Measurements from ENCODE around the gene ASCL2.
A peak's percentile ranks its signal among the peaks of the same experiment; 100 is the strongest.

The ASCL2 gene

GRCh38 chr11:2276280-2277007, 6.1 kb upstream of the ASCL2 start:
- H3K4me3 ChIP-seq (ENCODE audit: low read depth, low read length): no peak overlapping the region
- H3K36me3 ChIP-seq (ENCODE audit: insufficient read depth, low read length): no peaks in the 10 kb centered on the region
- H3K4me1 ChIP-seq (ENCODE audit: control insufficient read depth, insufficient read depth, low read length, unreplicated experiment): no peaks in the 10 kb centered on the region
- no peak overlapping the region for H2AFZ ChIP-seq (ENCODE audit: low read length, unreplicated experiment)
- no peaks in the 10 kb centered on the region for H3K79me2 ChIP-seq (ENCODE audit: control insufficient read depth, insufficient read depth, low read length, unreplicated experiment)
- H3K27me3 ChIP-seq (ENCODE audit: insufficient read depth, low read length): peaks cover 89% of the 10 kb centered on the region
- no peak overlapping the region for H3K27ac ChIP-seq (ENCODE audit: low read depth, low read length)

GRCh38 chr11:2275334-2276279, 5.2 kb upstream of the ASCL2 start:
- no peaks in the 10 kb centered on the region for H3K36me3 ChIP-seq (ENCODE audit: insufficient read depth, low read length)
- H2AFZ ChIP-seq (ENCODE audit: low read length, unreplicated experiment): no peak overlapping the region
- H3K4me3 ChIP-seq (ENCODE audit: low read depth, low read length): no peak overlapping the region
- H3K27ac ChIP-seq (ENCODE audit: low read depth, low read length): no peak overlapping the region
- no peaks in the 10 kb centered on the region for H3K79me2 ChIP-seq (ENCODE audit: control insufficient read depth, insufficient read depth, low read length, unreplicated experiment)
- H3K27me3 ChIP-seq (ENCODE audit: insufficient read depth, low read length): peaks cover 91% of the 10 kb centered on the region
- H3K4me1 ChIP-seq (ENCODE audit: control insufficient read depth, insufficient read depth, low read length, unreplicated experiment): no peaks in the 10 kb centered on the region

- Histone ChIP-seq H3K79me2 (ENCODE audit: control insufficient read depth, insufficient read depth, low read length, unreplicated experiment) (no peaks in the 10 kb centered on the region), H3K27me3 (ENCODE audit: insufficient read depth, low read length) (peaks cover 92% of the 10 kb centered on the region), H3K4me1 (ENCODE audit: control insufficient read depth, insufficient read depth, low read length, unreplicated experiment) (no peaks in the 10 kb centered on the region), H3K4me3 (ENCODE audit: low read depth, low read length) (no peak overlapping the region), H3K27ac (ENCODE audit: low read depth, low read length) (no peak overlapping the region), H2AFZ (ENCODE audit: low read length, unreplicated experiment) (no peak overlapping the region), H3K36me3 (ENCODE audit: insufficient read depth, low read length) (no peaks in the 10 kb centered on the region)
These were observed 3.4 kb upstream of the ASCL2 start for GRCh38 chr11:2273771-2274170.

- no peak overlapping the region for H3K27ac ChIP-seq (ENCODE audit: low read depth, low read length)
- H3K79me2 ChIP-seq (ENCODE audit: control insufficient read depth, insufficient read depth, low read length, unreplicated experiment): no peaks in the 10 kb centered on the region
- H3K36me3 ChIP-seq (ENCODE audit: insufficient read depth, low read length): no peaks in the 10 kb centered on the region
- no peak overlapping the region for H2AFZ ChIP-seq (ENCODE audit: low read length, unreplicated experiment)
- no peak overlapping the region for H3K4me3 ChIP-seq (ENCODE audit: low read depth, low read length)
- peaks cover 92% of the 10 kb centered on the region for H3K27me3 ChIP-seq (ENCODE audit: insufficient read depth, low read length)
- no peaks in the 10 kb centered on the region for H3K4me1 ChIP-seq (ENCODE audit: control insufficient read depth, insufficient read depth, low read length, unreplicated experiment)
These were observed 2.9 kb upstream of the ASCL2 start for GRCh38 chr11:2273311-2273710.

- H3K27me3 ChIP-seq (ENCODE audit: insufficient read depth, low read length): peaks cover 92% of the 10 kb centered on the region
- H3K79me2 ChIP-seq (ENCODE audit: control insufficient read depth, insufficient read depth, low read length, unreplicated experiment): no peaks in the 10 kb centered on the region
- no peak overlapping the region for H2AFZ ChIP-seq (ENCODE audit: low read length, unreplicated experiment)
- no peaks in the 10 kb centered on the region for H3K4me1 ChIP-seq (ENCODE audit: control insufficient read depth, insufficient read depth, low read length, unreplicated experiment)
- no peaks in the 10 kb centered on the region for H3K36me3 ChIP-seq (ENCODE audit: insufficient read depth, low read length)
- H3K4me3 ChIP-seq (ENCODE audit: low read depth, low read length): no peak overlapping the region
- no peak overlapping the region for H3K27ac ChIP-seq (ENCODE audit: low read depth, low read length)
These were observed 2.5 kb upstream of the ASCL2 start for GRCh38 chr11:2272946-2273280.

GRCh38 chr11:2272228-2272945, 2.0 kb upstream of the ASCL2 start:
- no peak overlapping the region for H3K4me3 ChIP-seq (ENCODE audit: low read depth, low read length)
- no peaks in the 10 kb centered on the region for H3K36me3 ChIP-seq (ENCODE audit: insufficient read depth, low read length)
- no peak overlapping the region for H3K27ac ChIP-seq (ENCODE audit: low read depth, low read length)
- no peaks in the 10 kb centered on the region for H3K79me2 ChIP-seq (ENCODE audit: control insufficient read depth, insufficient read depth, low read length, unreplicated experiment)
- peaks cover 92% of the 10 kb centered on the region for H3K27me3 ChIP-seq (ENCODE audit: insufficient read depth, low read length)
- no peaks in the 10 kb centered on the region for H3K4me1 ChIP-seq (ENCODE audit: control insufficient read depth, insufficient read depth, low read length, unreplicated experiment)
- H2AFZ ChIP-seq (ENCODE audit: low read length, unreplicated experiment): no peak overlapping the region

- H3K27ac ChIP-seq (ENCODE audit: low read depth, low read length): no peak overlapping the region
- no peak overlapping the region for H2AFZ ChIP-seq (ENCODE audit: low read length, unreplicated experiment)
- no peaks in the 10 kb centered on the region for H3K36me3 ChIP-seq (ENCODE audit: insufficient read depth, low read length)
- no peaks in the 10 kb centered on the region for H3K79me2 ChIP-seq (ENCODE audit: control insufficient read depth, insufficient read depth, low read length, unreplicated experiment)
- no peaks in the 10 kb centered on the region for H3K4me1 ChIP-seq (ENCODE audit: control insufficient read depth, insufficient read depth, low read length, unreplicated experiment)
- H3K4me3 ChIP-seq (ENCODE audit: low read depth, low read length): no peak overlapping the region
- peaks cover 90% of the 10 kb centered on the region for H3K27me3 ChIP-seq (ENCODE audit: insufficient read depth, low read length)
These were observed 1.2 kb upstream of the ASCL2 start for GRCh38 chr11:2271327-2272227.

- H3K4me3 ChIP-seq (ENCODE audit: low read depth, low read length): no peak overlapping the region
- no peaks in the 10 kb centered on the region for H3K4me1 ChIP-seq (ENCODE audit: control insufficient read depth, insufficient read depth, low read length, unreplicated experiment)
- H3K27ac ChIP-seq (ENCODE audit: low read depth, low read length): no peak overlapping the region
- H2AFZ ChIP-seq (ENCODE audit: low read length, unreplicated experiment): no peak overlapping the region
- H3K79me2 ChIP-seq (ENCODE audit: control insufficient read depth, insufficient read depth, low read length, unreplicated experiment): no peaks in the 10 kb centered on the region
- H3K27me3 ChIP-seq (ENCODE audit: insufficient read depth, low read length): peaks cover 87% of the 10 kb centered on the region
- no peaks in the 10 kb centered on the region for H3K36me3 ChIP-seq (ENCODE audit: insufficient read depth, low read length)
These were observed 614 bp upstream of the ASCL2 start for GRCh38 chr11:2271077-2271326.

- Histone ChIP-seq H3K36me3 (ENCODE audit: insufficient read depth, low read length) (no peaks in the 10 kb centered on the region), H3K27me3 (ENCODE audit: insufficient read depth, low read length) (peaks cover 81% of the 10 kb centered on the region), H3K4me3 (ENCODE audit: low read depth, low read length) (peak overlapping the region; percentile 69), H2AFZ (ENCODE audit: low read length, unreplicated experiment) (no peak overlapping the region), H3K27ac (ENCODE audit: low read depth, low read length) (no peak overlapping the region), H3K79me2 (ENCODE audit: control insufficient read depth, insufficient read depth, low read length, unreplicated experiment) (no peaks in the 10 kb centered on the region), H3K4me1 (ENCODE audit: control insufficient read depth, insufficient read depth, low read length, unreplicated experiment) (no peaks in the 10 kb centered on the region)
These were observed 627 bp downstream of the ASCL2 start for GRCh38 chr11:2269601-2270321.

All from ACC112 (cell line).